HG03520 (cell line): ENCODE results near the gene UBASH3B.

Source experiments
- ATAC-seq: cut with Tn5 transposase; IDR thresholded peaks from one replicate; pipeline ENCODE4 v1.9.1; 2021; ENCODE audit warnings: mild to moderate bottlenecking, moderate library complexity; ENCODE audit not compliant: unreplicated experiment

Gene UBASH3B

DNA sequence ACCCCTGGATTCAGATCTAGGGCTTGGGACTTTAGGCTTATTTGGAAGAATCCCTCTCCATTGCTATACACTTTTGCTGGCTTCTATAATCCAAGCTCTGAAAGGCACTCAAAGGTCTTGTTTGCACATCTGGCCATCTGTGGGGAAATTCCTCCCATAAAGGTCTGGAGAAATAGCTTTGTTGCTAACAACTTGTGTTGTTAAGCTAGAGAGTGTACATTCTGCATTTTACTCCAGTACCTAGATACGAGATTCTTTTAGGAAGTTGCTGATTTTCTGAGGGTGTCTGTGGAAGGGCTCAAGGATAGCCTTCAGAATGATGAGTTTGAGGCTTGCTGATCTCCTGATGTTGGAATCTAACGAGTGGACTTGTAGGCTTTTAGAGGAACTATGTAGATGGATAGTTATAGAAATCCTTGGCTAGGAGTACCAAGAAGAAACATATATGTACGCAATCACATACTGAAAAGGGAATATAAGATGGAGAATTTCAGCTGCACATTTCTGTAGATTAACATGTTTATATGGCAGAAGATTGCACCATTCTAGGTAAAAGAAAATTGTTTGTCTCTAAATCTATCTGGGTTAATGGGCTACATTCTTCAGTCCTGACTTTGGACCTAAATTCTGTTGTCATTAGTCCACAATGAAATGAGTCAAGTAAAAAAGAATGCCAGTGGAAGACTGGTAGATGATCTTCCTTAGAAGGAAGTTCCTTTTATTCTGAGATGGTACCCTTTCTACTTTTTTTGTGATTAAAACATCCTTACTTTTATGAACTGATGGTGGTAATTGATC lies 51.0 kb downstream of the UBASH3B start:
- no peak for ATAC-seq

DNA sequence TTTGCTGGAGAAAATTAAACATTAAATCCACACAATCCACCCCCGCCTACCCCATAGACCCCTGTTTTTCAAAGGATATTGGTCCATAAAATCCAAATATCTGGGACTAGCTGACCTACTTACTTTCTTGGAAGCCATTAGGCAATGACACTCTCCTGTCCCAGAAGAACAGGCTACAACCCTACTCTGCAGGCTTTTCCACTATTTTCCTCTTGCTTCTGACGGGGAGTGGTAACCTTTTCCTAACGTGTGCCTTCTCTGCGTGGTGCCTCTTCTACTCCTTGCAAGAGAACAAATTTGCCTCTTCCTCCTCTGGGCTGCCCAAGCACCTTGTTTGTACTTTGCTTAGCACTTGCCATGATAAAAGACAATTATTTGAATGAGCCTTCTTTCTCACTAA lies 51.6 kb downstream of the UBASH3B start:
- ATAC-seq = no peak

DNA sequence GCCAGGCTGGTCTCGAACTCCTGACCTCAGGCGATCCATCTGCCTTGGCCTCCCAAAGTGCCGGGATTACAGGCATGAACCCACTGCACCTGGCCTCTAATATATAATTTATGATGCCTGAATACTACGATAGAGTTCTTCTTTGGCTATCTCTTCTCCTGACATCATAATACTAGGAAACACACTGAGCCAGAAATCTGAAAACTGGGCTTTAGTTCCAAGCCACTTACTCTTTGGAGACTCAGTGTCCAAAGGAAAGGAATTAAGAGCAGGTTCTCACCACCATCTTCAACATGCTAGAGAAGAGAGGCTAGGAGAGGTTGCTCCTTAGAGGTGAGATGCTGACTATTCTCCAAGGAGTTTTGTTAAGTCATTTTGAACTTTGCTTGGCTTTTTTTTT lies 52.4 kb downstream of the UBASH3B start:
- no peak for ATAC-seq

DNA sequence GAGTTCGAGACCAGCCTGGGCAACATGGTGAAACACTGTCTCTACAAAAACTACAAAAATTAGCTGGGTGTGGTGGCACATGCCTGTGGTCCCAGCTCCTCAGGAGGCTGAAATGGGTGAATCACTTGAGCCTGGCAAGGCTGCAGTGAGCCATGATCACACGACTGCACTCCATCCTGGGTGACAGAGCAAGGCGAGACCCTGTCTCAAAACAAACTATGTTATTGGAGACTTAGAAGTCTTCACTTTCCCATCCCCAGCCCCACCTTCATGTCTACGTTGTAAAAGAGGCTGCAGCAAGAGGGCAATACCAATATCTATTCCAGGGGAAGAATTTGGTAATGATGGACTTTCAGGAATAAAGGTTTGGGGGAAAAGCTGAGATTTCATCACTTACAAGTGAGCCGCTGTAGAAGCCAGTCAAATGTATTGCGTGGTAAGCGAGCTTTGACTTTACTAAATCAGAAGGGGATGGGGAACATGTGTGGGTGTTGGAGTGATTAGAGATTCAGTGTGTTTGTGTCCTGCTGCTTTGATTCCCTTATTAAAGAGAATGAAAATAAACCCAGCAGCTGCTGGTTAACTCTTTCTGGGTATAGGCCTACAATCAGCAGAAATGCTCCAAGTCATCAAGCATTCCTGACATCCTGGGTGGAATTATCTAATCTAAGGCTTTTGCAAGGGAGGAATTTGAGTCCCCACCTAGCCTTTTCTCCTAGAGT lies 53.7 kb downstream of the UBASH3B start:
- no peak for ATAC-seq

DNA sequence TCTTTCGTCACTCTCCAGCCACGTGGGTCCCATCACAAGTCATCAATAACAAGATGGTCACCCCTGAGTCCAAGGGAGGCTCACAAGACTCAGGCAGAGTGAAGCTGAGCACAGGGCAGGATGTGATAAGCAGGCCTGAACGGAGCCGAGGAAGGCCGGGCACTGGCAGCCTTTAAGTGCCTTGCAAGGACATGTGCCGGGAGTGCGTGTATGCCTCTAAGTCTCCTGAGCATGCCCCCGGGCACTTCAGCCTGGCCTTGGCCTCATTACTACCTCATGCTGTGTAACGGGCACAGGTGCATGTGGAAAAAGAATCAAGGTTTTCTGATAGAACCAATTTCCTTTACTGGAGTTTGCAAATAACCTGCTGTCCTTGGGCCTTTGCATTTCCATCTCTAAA lies 55.8 kb downstream of the UBASH3B start:
- no peak for ATAC-seq

DNA sequence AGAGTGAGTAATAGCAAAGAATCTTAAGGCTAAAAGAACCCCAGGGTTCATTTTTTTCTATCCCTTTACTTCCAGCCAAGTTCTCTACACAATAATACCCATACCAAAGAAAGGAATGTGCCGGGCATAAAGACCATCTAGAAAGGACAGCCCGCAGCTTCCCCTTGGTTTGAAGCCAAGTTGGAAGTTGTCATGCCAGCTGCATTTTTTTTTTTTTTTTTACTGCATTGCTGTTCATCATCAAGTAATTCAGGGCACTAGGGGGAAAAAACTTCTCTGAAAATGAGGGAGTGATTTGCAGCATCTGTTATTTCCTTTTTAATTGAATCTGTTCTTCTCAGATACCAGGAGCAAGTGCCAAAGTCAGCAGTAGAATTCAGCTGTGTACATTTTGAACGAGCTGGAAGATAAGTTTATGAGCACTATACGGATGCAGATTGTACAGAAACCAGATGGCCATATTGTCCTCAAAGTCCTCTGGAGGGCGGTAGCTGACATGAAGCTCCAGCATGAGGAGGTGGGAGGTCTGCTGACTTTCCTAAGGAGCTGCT lies 56.4 kb downstream of the UBASH3B start:
- ATAC-seq = no peak

DNA sequence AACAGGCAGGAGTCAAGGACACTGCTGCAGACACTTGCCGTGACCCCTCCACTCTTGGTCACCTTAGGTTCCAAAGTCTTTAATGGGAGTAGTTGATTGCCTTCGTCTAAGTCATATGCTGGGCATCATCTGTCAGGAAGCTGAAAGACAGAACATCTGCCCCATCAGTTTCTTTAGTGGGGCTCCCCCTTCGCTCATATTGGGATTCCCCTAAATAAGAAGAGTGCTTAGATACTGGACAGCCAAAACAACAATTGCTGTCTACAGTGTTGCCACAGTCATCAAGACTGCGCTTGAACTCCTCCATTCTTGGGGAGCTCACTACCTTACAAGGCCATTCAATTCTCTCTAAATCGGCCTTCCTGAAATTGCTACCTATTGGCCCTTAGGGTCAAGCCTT lies 58.5 kb downstream of the UBASH3B start:
- peak; percentile 48 for ATAC-seq

DNA sequence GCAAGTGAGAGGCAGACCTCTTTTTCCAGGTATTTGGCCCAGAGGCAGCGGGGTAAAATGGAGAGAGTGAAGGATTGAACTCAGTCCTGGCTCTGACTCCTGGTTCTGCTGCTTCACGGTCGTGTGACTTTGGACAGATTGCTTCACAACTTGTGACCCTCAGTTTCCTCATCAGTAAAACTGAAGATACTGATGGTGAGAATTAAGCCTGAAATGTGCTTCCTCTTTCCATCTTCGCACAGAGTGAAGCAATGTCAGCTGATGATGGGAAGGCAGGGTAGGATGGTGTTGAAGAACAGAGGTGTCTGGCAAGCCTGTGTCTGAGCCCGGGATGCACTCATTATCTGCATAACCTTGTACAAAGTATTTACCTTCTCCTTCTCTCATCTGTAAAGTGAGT lies 59.0 kb downstream of the UBASH3B start:
- no peak for ATAC-seq

DNA sequence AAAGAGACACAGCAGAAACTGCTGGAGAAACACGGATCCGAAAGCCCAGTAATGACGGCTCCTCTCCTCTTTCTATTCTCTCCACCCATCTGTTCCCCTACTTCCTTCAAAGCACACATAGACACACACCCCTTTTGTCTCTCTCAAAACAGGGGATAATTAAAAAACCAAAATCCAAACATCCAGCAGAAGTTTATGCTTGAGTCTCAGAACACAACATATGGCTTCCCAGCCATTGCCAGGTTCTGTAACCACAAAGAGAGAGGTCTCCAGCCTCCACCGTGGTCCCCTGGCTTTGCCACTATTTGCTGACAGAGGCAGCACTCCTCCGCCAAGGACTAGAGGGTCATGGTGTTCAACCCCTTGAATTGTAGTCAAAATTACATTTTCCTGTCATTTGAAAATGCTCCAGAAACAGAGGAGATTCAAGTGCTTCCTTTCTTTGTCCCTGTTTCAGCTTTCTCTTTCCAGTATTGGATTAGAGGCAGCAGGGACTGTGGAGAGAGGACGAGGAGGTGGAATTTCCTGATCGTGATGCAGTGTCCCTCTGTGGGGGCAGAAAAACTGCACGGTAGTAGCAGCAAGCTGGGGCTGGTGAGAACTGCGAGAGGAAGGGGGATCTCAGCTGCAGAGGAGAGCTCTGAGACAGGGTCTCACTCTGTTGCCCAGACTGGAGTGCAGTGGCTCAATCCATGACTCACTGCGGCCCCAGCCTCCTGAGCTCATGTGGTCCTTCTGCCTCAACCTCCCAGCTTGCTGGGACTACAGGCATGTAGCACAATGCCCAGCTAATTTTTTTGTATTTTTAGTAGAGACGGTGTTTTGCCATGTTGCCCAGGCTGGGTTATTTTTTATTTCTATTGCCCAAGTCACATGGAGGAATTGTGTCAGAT lies 60.3 kb downstream of the UBASH3B start:
- no peak for ATAC-seq

DNA sequence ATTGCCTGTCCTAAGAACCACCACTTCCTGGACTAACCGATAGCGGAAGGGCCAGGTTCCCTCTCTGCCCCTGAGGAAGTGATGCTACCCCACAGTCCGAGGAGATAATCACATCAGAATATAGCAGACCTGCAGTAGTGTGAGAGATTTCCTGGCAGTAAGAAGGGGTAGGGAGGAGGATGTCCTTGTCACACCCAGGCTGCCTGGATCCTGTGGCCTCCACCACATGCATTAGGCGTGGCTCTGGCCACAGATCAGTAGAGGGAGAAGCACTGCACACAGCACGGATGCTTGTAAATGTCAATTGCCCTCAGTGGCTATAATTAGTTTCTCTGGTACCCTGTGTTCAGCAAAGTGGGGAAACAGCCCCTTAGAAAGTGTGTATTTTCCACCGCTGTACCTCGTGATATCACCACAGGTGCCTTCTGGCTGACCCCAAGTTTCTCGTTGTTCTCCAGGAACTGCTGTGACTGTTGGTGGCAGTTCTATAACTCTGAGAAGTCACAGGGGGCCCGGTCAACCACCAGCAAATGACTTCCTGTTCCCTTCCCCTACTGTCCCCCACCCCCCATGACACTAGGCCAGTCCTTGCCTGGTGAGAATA lies 61.8 kb downstream of the UBASH3B start:
- ATAC-seq = peak; percentile 84

DNA sequence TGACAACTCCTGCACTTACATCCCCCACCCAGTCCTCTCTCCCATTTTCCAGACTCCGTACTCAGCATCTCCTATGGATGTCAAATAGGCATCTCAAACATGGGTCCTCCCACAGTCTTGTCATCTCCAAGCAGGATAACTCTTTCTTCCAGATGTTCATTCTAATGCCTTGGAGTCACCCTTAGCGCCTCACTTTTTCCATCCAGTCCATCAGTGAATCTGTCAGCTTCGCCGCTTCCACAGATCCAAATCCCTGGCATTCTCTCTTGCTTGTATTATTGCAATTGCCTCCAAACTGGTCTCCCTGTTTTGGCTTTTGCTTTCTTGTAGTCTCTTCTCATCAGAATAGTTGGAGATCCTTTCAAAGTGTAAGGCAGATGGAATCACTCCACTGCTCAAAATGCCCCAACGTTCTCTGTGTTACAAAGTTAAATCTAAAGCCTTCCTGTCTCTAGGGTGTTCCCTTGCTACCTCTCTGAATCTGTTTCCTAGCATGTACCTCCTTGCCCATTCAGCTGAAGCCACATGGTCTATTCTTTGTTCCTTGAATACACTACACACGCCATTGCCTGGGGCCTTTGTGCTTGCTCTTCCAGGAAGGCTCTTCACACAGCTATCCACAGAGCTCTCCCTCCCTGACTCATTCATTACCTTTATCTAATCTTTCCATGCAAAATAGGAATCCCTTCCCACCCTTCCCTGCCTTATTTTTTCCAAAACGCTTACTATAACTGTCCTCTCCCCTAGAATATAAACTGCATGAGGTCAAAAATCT lies 64.8 kb downstream of the UBASH3B start:
- ATAC-seq = no peak

DNA sequence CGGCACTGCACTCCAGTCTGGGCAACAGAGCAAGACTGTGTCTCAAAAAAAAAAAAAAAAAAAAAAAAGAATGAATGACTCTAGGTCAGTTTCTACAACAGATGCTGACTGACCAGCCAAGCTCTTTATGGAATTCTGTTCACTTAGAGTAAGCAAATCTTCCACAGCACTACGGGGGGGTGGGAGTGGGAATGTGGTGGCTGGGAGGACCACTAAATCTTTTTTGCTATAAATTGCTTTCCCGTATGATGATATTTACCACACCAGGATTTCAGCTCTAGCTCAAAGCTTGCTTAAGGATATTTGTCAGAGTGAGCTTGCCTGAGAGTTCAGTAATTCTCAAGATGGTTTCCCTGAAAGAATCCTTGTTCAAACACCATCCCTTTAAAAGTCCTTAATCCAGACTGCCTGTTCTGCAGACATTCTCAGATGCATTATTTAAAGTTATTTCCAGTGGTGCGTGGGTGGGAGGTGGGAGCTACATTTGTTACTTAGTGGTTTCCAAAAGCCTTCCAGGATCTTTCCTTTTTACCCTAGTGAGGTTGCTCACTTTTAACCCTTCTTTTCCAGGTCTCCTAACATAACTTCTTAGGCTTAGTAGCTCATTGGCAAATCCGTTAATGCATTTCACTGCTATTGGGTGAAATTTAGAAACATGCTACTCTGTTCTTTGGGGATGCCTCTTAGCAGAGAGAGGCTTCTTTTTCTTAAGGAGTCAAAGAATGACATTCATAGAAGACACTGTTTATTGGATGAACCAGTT lies 65.9 kb downstream of the UBASH3B start:
- ATAC-seq = no peak

DNA sequence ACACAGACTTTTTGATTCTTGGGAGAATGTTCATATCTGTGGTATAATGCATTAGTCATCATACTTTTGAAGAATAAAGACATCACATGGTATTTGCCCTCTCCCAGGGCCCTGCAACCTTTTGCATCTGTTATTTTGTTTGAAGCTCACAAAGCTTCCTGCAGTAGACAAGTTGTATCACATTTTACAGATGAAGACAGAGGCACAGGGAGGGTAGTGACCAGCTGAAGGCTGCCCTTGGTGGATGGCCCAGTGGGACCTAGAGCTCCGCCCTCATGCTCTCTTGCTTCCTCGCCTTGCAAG lies 66.4 kb downstream of the UBASH3B start:
- ATAC-seq = no peak

DNA sequence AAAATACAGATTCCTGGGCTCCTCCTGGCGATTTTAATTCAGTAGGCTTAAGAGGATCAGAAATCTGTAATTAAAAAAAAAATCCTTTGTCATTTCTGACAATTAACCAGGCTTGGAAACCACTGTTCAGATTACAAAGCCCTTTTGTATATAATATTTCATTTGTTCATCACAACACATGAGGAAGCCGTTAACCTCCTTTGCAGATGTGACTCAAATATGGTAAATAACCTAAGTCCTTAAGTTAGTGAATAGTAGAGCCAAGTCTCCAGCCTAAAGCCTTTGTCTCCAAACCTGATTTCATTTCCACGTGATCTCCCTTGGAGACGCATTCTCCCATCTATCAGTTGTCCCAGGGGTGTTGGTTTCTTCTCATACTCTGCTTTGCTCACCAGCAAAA lies 67.6 kb downstream of the UBASH3B start:
- ATAC-seq = no peak

DNA sequence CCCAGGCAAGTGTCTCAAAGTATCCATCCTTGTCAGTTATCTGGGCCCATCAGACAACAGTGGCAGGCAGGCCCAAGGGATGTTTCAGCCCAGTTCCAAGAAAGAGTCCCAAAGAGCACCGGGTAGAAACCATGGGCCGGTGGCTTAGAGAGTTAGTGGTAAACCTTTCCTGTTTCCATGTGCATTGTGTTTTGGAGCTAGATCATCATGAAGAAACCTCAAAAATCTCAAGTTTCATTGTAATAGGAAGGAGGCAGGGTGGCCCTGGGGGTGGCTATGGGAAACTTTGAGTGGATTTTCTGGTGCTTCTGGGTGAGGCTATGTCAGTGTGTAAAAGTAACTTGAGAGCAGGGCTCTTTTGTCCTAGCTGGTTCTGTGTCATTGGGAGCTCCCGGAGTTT lies 68.1 kb downstream of the UBASH3B start:
- ATAC-seq = no peak

DNA sequence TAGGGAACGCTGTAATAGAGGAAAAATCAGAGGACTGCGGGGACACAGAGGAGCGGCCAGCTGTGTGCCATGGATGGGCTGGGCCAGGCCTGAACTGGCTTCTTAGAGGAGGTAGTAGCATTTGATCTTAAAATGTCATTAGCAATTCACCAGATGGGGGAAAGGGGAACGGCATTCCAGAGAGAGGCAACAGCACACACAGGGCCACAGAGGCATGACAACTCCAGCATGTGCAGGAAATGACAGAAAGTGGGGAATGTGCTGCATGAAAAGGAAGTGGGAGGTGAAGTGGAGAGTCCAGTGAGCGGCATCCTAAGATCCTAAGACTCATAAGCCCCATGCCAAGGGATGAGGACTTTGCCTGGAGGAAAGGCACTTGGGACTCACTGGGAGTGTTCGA lies 69.0 kb downstream of the UBASH3B start:
- ATAC-seq = no peak

DNA sequence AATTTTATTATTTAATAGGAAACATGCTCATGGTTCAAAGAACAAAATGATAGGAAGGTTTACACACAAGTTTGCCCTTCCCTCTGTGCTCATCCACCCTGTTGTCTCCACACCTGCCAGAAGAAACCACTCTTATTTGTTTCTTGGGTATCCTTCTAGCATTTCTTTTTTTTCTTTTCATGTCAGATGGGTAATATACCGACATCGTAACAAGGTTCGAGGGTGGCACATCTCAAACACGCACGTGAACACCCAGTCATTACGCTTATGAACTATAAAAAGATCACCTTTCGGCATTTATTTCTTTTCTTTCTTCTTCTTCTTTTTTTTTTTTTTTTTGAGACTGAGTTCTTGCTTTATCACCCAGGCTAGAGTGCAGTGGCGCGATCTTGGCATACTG lies 70.5 kb downstream of the UBASH3B start:
- ATAC-seq = no peak

DNA sequence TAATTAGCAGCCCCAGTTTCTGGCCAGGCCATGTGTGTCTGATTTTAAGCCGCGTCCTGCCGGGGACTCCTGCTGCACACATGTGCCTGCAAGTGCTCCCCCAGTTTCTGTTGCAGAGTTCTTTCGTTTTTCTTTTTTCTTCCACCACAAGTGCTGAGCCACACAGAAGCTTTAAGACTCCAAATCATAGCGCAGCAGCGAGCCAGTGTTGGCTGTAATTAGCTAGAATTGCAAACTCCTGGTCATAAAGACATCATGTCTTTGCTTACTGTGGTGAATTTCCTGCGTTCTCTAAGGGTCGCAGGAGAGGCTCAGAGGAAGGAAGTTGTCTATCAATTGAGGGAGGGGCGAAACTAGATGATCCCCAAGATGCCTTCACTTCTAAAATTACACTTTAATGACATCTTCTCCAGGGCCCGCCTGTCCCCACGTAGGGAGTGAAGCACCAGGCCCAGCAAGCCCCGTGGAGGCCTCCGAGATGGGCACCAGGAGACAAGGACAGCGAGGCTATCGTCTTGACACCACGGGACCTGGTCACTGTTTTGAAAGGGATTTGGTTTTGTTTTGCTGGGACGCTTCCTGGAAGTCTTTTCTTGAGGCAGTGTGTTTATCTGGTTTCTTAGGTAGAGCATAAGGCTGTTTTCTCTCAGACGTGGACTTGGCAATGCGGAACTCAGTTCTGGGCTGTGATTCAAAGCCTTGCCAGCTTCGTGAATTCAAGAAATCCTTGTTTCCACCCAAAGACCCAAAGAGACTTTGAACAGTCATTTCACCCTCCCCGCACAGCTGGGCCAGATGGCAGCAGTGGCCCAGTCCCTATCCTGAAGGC lies 71.8 kb downstream of the UBASH3B start:
- ATAC-seq = no peak

DNA sequence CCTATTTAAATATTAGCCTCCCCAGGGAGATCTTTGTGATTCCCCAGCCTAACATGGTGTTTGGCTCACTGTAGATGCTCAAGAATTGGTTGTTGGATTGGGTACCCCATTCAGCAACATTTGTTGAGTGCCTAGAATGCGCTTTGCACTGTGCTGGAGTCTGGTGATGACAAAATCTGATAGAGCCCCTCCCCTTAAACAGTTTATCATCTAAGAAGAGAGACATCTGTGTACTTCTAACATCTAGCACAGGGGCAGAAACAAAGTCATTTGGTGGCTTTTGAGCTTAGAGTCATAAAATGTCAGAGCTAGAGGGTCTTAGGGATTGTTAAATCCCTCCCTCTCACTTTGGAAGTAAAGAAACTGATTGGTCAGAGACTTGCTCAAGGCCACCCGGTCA lies 73.0 kb downstream of the UBASH3B start:
- no peak for ATAC-seq
